ENCODE measurements around the gene MYO10.
A peak's percentile ranks its signal among the peaks of the same experiment; 100 is the strongest.

MYO10 gene

GRCh38 chr5:16937503-16938161 is 1.5 kb upstream of the MYO10 start:
- DNase-seq: no peak

- DNase-seq: no peak
Measured at GRCh38 chr5:16936989-16937438, 926 bp upstream of the MYO10 start.

GRCh38 chr5:16935231-16936149 is 598 bp downstream of the MYO10 start:
- peak; percentile 66 for DNase-seq

- DNase-seq: peak; percentile 56
Measured at GRCh38 chr5:16934677-16935153, 1.4 kb downstream of the MYO10 start.

- DNase-seq: peak; percentile 81
Measured at GRCh38 chr5:16934123-16934522, 2.0 kb downstream of the MYO10 start.

GRCh38 chr5:16933337-16933736 is 2.8 kb downstream of the MYO10 start:
- no peak for DNase-seq

GRCh38 chr5:16932401-16932800 is 3.7 kb downstream of the MYO10 start:
- no peak for DNase-seq

GRCh38 chr5:16931334-16932110 is 4.6 kb downstream of the MYO10 start:
- peak; percentile 98 for DNase-seq

- no peak for DNase-seq
Measured at GRCh38 chr5:16930496-16930895, 5.6 kb downstream of the MYO10 start.

- no peak for DNase-seq
Measured at GRCh38 chr5:16929831-16930230, 6.3 kb downstream of the MYO10 start.

GRCh38 chr5:16929347-16929746 is 6.7 kb downstream of the MYO10 start:
- no peak for DNase-seq

- DNase-seq: no peak
Measured at GRCh38 chr5:16927613-16928012, 8.5 kb downstream of the MYO10 start.

GRCh38 chr5:16926417-16926816 is 9.7 kb downstream of the MYO10 start:
- no peak for DNase-seq

GRCh38 chr5:16924206-16924605 is 11.9 kb downstream of the MYO10 start:
- DNase-seq: no peak

GRCh38 chr5:16922430-16922829 is 13.7 kb downstream of the MYO10 start:
- no peak for DNase-seq

GRCh38 chr5:16921211-16921610 is 14.9 kb downstream of the MYO10 start:
- DNase-seq: no peak

GRCh38 chr5:16920109-16920816 is 15.8 kb downstream of the MYO10 start:
- no peak for DNase-seq

GRCh38 chr5:16918891-16919671 is 17.0 kb downstream of the MYO10 start:
- DNase-seq: no peak

GRCh38 chr5:16918156-16918555 is 17.9 kb downstream of the MYO10 start:
- no peak for DNase-seq

- DNase-seq: no peak
Measured at GRCh38 chr5:16916262-16916878, 19.7 kb downstream of the MYO10 start.

GRCh38 chr5:16914584-16914983 is 21.5 kb downstream of the MYO10 start:
- no peak for DNase-seq

Data from NCI-H510A treated with DMSO at 0.1 percent for 48 hours (cell line).